HepG2 (cell line): Measurements from ENCODE around the gene CYP4F22.

Source experiments
- GTF2F1 ChIP-seq: fragments of 150-350 bp; IDR thresholded peaks from 2 replicates; pipeline ENCODE4 v1.6.1; 2014; ENCODE audit warnings: low read length
- MAZ ChIP-seq, 2 experiments: sonication (generic) in 1 of 2; formaldehyde crosslinking in 1 of 2; IDR thresholded peaks; 2 replicates each; pipeline versions ENCODE4 v1.5.0 to v1.6.1; 2012 to 2020; ENCODE audit warnings: low read depth in 2 of 2, mild to moderate bottlenecking in 2 of 2, borderline replicate concordance in 1 of 2, improper control_type of control experiment in 1 of 2, low read length in 1 of 2, missing genetic modification reagents in 1 of 2, moderate library complexity in 1 of 2
- ZNF790 ChIP-seq: sonication (generic); formaldehyde crosslinking; IDR thresholded peaks from 2 replicates; pipeline ENCODE4 v1.8.0; 2022; ENCODE audit warnings: missing genetic modification reagents, mild to moderate bottlenecking, borderline replicate concordance

DNA sequence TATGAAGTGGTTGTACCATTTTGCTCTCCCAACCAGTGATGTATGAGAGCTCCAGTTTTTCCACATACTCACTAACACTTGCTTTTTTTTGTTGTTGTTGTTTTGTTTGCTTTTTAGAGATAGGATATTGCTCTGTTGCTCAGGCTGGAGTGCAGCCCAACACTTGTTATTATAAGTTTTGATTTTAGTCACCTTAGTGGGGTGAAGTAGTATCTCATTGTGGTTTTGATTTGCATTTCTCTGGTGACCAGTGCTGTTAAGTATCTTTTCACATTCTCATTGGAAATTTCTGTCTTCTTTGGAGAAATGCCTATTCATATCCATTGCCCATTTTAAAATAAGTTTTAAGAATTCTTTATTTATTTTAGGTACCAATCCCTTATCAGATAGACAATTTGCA, 31.3 kb downstream of the CYP4F22 start:
- TF ChIP-seq ZNF790: no peak
- TF ChIP-seq GTF2F1: no peak
- no peak for TF ChIP-seq MAZ (IDR thresholded peaks at IDR 0.05; ENCODE audit: borderline replicate concordance, low read depth, low read length)
- no peak for TF ChIP-seq MAZ (CRISPR knock-in tag; IDR thresholded peaks at IDR 0.05; ENCODE audit: low read depth)
